GM18499 (cell line): ENCODE measurements around the gene GPR180.

Experiments used
- ATAC-seq: cut with Tn5 transposase; IDR thresholded peaks from one replicate; pipeline ENCODE4 v1.9.1; 2021; ENCODE audit warnings: moderate number of reproducible peaks; ENCODE audit not compliant: insufficient read depth, unreplicated experiment

GPR180 gene

DNA sequence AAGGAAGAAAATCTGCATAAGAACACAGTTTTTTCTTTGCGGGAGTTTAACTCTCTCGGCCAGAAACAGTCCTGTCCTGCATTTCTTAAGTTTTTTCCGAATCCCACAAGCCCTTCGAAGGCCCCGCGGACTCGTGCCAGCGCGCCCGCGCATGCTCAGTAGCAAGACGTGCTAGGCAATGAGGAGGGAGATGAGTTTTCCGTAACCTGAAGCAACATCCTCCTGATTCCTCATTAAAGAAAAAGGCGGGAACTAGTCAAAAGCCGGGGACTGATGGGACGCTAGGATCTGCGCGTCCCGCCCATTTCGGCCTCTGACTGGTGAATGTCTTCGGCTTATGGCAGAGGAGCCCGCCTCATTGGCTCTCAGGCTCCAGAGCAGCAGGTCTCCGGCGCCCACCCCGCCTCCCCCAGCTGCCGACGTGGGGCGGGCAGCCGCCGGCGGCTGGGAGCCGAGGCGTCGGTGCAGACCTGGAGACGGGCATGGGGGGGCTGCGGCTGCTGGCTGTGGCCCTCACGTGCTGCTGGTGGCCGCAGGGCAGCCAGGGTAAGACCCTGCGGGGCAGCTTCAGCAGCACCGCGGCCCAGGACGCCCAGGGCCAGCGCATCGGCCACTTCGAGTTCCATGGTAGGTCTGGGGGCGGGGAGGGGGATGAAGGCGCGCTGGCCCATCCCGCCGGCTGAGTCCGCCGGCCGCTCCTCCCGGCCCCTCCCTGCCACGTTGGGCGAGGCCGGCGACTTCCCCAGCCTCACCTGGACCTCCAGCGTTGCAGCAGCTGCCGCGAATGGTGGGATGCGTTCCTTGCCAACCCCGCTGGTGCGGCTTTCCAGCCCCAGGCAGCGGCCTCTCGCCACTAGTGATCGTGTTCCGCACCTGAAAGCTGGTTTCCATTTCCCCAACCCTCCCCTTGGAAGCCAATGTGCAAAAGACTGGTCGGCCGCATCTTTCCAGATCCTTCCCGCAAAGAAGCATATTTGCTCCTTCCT is at the start of gene GPR180:
TSS of gene GPR180 (plus strand) at position 412 of the 986 bp plus-strand sequence. CDS start at position 483, 71 bp downstream.
- ATAC-seq, result peak; percentile 98

DNA sequence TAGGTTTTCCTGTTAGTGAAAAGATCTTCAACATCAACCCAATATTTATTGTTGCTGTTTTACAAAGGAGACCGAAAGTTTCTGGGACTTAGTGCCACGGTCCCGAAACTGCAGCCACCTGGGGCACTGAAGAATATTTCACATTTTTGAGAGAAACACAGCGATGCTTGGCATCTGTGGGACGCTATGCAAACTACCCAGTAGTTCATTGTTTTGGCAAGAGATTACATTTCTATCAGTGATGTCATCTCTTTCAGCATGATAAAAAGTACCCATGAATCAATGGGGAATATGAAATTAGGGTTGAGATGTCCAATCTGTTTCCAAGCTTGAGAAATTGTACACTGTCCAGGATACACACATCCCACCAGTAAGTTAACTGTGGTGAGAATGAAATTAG is 49.6 kb upstream of the GPR180 start:
- ATAC-seq, result no peak

- no peak for ATAC-seq
These were observed 47.9 kb upstream of the GPR180 start for GRCh38 chr13:94553766-94554165.

DNA sequence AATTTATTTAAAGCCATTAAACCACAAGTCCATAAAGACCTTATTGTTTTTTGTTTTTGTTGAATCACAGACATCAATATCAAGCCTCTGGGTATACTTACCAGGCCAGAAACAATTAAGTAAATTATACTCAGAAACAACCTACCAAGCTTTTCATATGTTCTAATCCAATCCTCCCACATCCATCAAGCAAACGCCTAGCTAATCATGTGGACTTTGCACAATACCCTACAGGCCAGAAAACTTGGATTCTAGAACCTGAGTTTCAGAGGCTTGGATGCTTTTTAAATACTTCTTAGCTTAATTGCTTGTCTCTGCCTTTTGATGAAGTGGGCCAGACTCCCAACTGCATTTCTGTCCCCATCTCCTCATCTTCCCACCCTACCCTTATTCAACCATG is 45.6 kb upstream of the GPR180 start:
- ATAC-seq, result no peak

DNA sequence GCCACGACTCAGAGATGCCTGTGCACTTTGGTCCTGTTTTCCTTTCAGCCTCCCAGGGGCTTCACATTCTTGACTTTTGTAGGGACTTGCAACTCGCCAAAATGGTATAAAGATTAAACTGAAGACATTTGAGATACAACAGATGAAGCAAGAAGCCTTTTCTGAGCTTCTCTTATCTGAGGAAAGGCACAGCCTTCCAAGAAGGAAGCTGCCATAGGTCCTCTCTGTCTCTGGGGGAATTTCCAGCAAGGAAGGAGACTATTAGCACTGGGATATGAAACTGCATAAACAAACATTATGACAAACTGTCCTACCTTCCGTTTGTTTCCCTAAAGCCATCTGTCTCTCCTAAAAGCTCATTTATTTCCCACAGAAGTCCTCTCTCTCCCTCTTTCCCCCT is 45.0 kb upstream of the GPR180 start:
- no peak for ATAC-seq

- ATAC-seq, result no peak
These were observed 43.9 kb upstream of the GPR180 start for GRCh38 chr13:94557684-94558235.

DNA sequence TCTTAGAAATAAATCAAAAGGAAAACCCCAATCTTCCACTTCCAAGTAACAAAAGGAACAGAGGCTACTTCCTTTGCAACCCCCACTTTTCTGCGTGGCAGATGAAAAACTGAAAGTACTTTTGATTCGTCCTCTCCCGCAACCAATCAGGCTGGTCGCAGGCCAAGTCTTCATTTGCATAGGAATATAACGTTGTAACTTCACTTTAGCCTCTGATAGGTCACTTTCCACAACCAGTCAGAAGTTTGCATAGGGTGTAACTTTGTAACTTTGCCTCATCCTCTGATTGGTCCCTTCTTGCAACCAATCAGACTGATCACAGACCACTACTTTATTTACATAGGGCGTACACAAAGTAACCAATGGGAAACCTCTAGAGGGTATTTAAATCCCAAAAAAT is 42.9 kb upstream of the GPR180 start:
- ATAC-seq, result no peak

GRCh38 chr13:94559222-94559795 is 42.3 kb upstream of the GPR180 start:
- ATAC-seq, result no peak

DNA sequence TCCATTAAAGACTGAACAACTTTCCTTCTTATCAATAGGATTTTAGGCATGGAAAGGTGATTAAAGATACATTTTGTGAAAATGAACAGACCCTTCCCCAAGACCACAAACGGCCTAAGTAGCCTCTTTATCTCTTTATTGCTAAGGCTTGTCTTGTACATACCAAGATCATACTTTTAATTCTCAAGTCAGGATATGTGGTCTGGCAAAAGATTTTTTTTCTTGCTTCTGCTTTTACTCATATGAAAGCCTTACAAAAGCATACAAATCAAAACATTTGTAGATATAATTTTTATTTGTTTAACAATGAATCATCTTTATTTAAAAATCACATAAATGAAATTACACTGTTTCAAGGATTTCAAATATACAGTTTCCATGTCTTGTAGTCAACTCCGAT is 41.5 kb upstream of the GPR180 start:
- no peak for ATAC-seq

- ATAC-seq, result no peak
These were observed 40.5 kb upstream of the GPR180 start for GRCh38 chr13:94561126-94561525.

DNA sequence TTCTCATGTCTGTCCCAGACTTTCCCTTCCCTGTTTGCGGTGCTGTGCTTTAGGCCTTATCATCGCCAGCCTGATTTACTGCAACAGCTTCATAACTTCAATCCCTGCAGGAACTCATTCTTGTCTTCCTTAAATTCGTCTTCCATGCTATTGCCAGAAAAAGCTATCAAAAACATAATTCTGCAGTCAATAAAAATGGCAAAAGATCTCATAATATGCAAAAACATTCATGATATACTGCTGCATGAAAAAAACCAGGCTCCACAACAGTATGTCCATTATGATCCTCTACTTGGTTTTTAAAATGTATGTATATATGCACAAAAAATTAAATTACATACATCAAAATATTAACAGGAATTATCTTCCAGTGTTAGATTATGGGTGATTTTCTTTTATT is 34.1 kb upstream of the GPR180 start:
- no peak for ATAC-seq

GRCh38 chr13:94568443-94568842 is 33.2 kb upstream of the GPR180 start:
- ATAC-seq, result no peak

- no peak for ATAC-seq
These were observed 32.0 kb upstream of the GPR180 start for GRCh38 chr13:94569615-94570014.

GRCh38 chr13:94579063-94579462 is 22.6 kb upstream of the GPR180 start:
- no peak for ATAC-seq

GRCh38 chr13:94583926-94584325 is 17.7 kb upstream of the GPR180 start:
- no peak for ATAC-seq

- no peak for ATAC-seq
These were observed 16.0 kb upstream of the GPR180 start for GRCh38 chr13:94585543-94586101.

GRCh38 chr13:94586371-94586770 is 15.3 kb upstream of the GPR180 start:
- ATAC-seq, result no peak

GRCh38 chr13:94588541-94588940 is 13.1 kb upstream of the GPR180 start:
- ATAC-seq, result no peak

DNA sequence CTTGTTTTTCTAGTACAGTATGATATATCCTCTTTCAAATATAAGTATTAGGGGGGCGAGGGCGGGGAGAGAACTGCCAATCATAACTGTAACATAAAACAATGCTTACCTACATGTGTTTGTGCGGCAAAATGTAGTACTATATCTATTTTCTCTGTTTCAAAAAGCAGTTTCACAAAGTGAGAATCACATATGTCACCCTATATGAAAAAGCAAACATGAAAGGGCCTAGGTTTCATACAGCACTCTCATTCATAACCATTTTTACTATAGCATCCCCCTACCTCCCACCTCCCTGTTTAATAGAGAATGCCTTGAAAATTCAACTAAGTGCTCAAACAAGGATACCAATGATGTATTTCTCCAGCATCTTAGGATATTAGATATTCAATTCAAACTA is 10.9 kb upstream of the GPR180 start:
- ATAC-seq, result no peak

GRCh38 chr13:94595001-94595949 is 6.4 kb upstream of the GPR180 start:
- no peak for ATAC-seq
